GM23338 (cell line): Measurements from ENCODE around the gene CCSAP. TPM values are rescaled to one million over a fixed set of nuclear protein-coding genes. Genes with fewer than 3 reads are reported as not detected.

Experiments
- ATAC-seq: fragments of 200-7000 bp; cut with Tn5 transposase; 3 replicates; pipeline ENCODE4 v1.9.1; 2020
- DNase-seq: peaks from one replicate; pipeline ENCODE4 v3.0.0-alpha.2; 2015; ENCODE audit warnings: low spot score
- H2AFZ ChIP-seq: fragments of 200-600 bp; sonication (generic); 2 replicates; pipeline ENCODE4 v1.8.0; 2016; ENCODE audit warnings: antibody characterized with exemption, mild to moderate bottlenecking, moderate library complexity
- H3F3A ChIP-seq: fragments of 200-600 bp; sonication (generic); replicated peaks from 2 replicates; pipeline ENCODE4 v1.8.0; 2017; ENCODE audit warnings: antibody characterized with exemption, mixed run types, low read depth
- H3K27ac ChIP-seq: fragments of 200-600 bp; sonication (generic); 2 replicates; pipeline ENCODE4 v1.6.1; 2016; ENCODE audit warnings: low read depth
- H3K27me3 ChIP-seq: fragments of 200-600 bp; sonication (generic); 2 replicates; pipeline ENCODE4 v1.8.0; 2016; ENCODE audit warnings: mild to moderate bottlenecking, mixed run types, moderate library complexity; ENCODE audit not compliant: insufficient read depth
- H3K36me3 ChIP-seq: fragments of 200-600 bp; sonication (generic); 2 replicates; pipeline ENCODE4 v1.8.0; 2016; ENCODE audit warnings: mild to moderate bottlenecking; ENCODE audit not compliant: insufficient read depth
- H3K4me1 ChIP-seq: fragments of 200-600 bp; sonication (generic); 2 replicates; pipeline ENCODE4 v1.8.0; 2016; ENCODE audit warnings: mild to moderate bottlenecking, moderate library complexity; ENCODE audit not compliant: insufficient read depth
- H3K4me2 ChIP-seq: fragments of 200-600 bp; sonication (generic); 2 replicates; pipeline ENCODE4 v1.7.1; 2017; ENCODE audit warnings: mixed run types
- H3K4me3 ChIP-seq: fragments of 200-600 bp; sonication (generic); 2 replicates; pipeline ENCODE4 v1.6.1; 2016; ENCODE audit warnings: mixed run types
- H3K79me2 ChIP-seq: fragments of 200-600 bp; sonication (generic); replicated peaks from 2 replicates; pipeline ENCODE4 v1.8.0; 2017; ENCODE audit warnings: mild to moderate bottlenecking; ENCODE audit not compliant: insufficient read depth
- H3K9me2 ChIP-seq: fragments of 200-600 bp; sonication (generic); 2 replicates; pipeline ENCODE4 v1.8.0; 2017; ENCODE audit not compliant: insufficient read depth
- H4K20me1 ChIP-seq: fragments of 200-600 bp; sonication (generic); replicated peaks from 2 replicates; pipeline ENCODE4 v1.8.0; 2017; ENCODE audit warnings: mild to moderate bottlenecking; ENCODE audit not compliant: insufficient read depth
- H3K27ac Mint-ChIP-seq: 2 replicates; pipeline ENCODE4 v1.8.0; 2020; ENCODE audit warnings: inconsistent platforms, mild to moderate bottlenecking, moderate library complexity, mixed read lengths
- H3K27me3 Mint-ChIP-seq: 3 replicates; pipeline ENCODE4 v1.8.0; 2022; ENCODE audit warnings: low read depth, mild to moderate bottlenecking, moderate library complexity, mixed read lengths, inconsistent platforms; ENCODE audit not compliant: insufficient read depth, poor library complexity
- H3K36me3 Mint-ChIP-seq: 3 replicates; pipeline ENCODE4 v1.8.0; 2021; ENCODE audit warnings: low read depth, mild to moderate bottlenecking, inconsistent platforms, moderate library complexity, mixed read lengths
- H3K4me1 Mint-ChIP-seq: 3 replicates; pipeline ENCODE4 v1.8.0; 2020; ENCODE audit warnings: mild to moderate bottlenecking, inconsistent platforms, mixed read lengths
- H3K4me3 Mint-ChIP-seq: 3 replicates; pipeline ENCODE4 v1.8.0; 2021; ENCODE audit warnings: moderate library complexity, mild to moderate bottlenecking, inconsistent platforms, mixed read lengths
- H3K9me3 Mint-ChIP-seq: 3 replicates; pipeline ENCODE4 v1.8.0; 2020; ENCODE audit warnings: moderate library complexity, mild to moderate bottlenecking, inconsistent platforms, mixed read lengths
- CREB1 ChIP-seq: fragments of 250-450 bp; sonication (Bioruptor Pico); IDR thresholded peaks from 2 replicates; pipeline ENCODE4 v1.5.0; 2020; ENCODE audit warnings: low read depth, mild to moderate bottlenecking, moderate library complexity
- EZH2 ChIP-seq: fragments of 200-600 bp; sonication (generic); IDR thresholded peaks from one replicate; pipeline ENCODE4 v1.8.0; 2017; ENCODE audit warnings: antibody characterized with exemption, mild to moderate bottlenecking, low read depth; ENCODE audit not compliant: unreplicated experiment
- EZH2phosphoT487 ChIP-seq: fragments of 200-600 bp; sonication (generic); IDR thresholded peaks from one replicate; pipeline ENCODE4 v1.8.1; 2018; ENCODE audit warnings: antibody characterized with exemption; ENCODE audit not compliant: unreplicated experiment
- JUNB ChIP-seq: IDR thresholded peaks from one replicate; pipeline ENCODE4 v1.6.1; 2016; ENCODE audit warnings: antibody characterized with exemption; ENCODE audit not compliant: unreplicated experiment
- NANOG ChIP-seq: IDR thresholded peaks from 2 replicates; pipeline ENCODE4 v1.6.1; 2016; ENCODE audit warnings: antibody characterized with exemption, borderline replicate concordance
- POLR2AphosphoS5 ChIP-seq: IDR thresholded peaks from 2 replicates; pipeline ENCODE4 v1.6.1; 2016; ENCODE audit warnings: antibody characterized with exemption, low read depth
- REST ChIP-seq: IDR thresholded peaks from one replicate; pipeline ENCODE4 v1.6.1; 2018; ENCODE audit warnings: antibody characterized with exemption; ENCODE audit not compliant: unreplicated experiment
- STAT1 ChIP-seq: IDR thresholded peaks from one replicate; pipeline ENCODE4 v1.6.1; 2016; ENCODE audit warnings: antibody characterized with exemption; ENCODE audit not compliant: unreplicated experiment
- ZNF114 ChIP-seq: fragments of 250-450 bp; sonication (Bioruptor Pico); IDR thresholded peaks from 2 replicates; pipeline ENCODE4 v1.5.0; 2020; ENCODE audit warnings: mild to moderate bottlenecking, moderate library complexity
- ZNF331 ChIP-seq: fragments of 250-450 bp; sonication (Bioruptor Pico); IDR thresholded peaks from 2 replicates; pipeline ENCODE4 v1.5.0; 2020; ENCODE audit warnings: low read depth, mild to moderate bottlenecking, moderate library complexity
- ZNF462 ChIP-seq: fragments of 250-450 bp; sonication (Bioruptor Pico); IDR thresholded peaks from 2 replicates; pipeline ENCODE4 v1.5.0; 2020; ENCODE audit warnings: mild to moderate bottlenecking, moderate library complexity
- polyA plus RNA-seq: library from polyadenylated mRNA; unstranded; fragments of >200 nt; fragmentation: Nextera tagmentation; extraction: Ambion mirVana; gene quantifications from 2 replicates; pipeline ENCODE4 v1.2.1, GENCODE V29; 2016
- total RNA-seq: library from RNA; depleted of rRNA; stranded (reverse); fragments of >200 nt; shearing (Covaris generic); gene quantifications from 2 replicates; pipeline ENCODE4 v1.2.3, GENCODE V29; 2014
- TF ChIP-seq, protein P1 (sequence below), 2 experiments: fragments of 200-600 bp in 1 of 2; sonication (generic) in 1 of 2; conservative IDR thresholded peaks; 2 replicates each; pipeline versions ENCODE4 v1.5.1 to v1.6.1; 2016 to 2017; ENCODE audit warnings: antibody characterized with exemption in 2 of 2, low read depth in 2 of 2, mild to moderate bottlenecking in 2 of 2, moderate library complexity in 1 of 2
- TF ChIP-seq, protein P2 (sequence below): IDR thresholded peaks from 2 replicates; pipeline ENCODE4 v1.6.1; 2016; ENCODE audit warnings: antibody characterized with exemption

The CCSAP gene
- total and polyA plus RNA-seq, 2 experiments from 2014 or later: 4.2 to 13.3 TPM

DNA sequence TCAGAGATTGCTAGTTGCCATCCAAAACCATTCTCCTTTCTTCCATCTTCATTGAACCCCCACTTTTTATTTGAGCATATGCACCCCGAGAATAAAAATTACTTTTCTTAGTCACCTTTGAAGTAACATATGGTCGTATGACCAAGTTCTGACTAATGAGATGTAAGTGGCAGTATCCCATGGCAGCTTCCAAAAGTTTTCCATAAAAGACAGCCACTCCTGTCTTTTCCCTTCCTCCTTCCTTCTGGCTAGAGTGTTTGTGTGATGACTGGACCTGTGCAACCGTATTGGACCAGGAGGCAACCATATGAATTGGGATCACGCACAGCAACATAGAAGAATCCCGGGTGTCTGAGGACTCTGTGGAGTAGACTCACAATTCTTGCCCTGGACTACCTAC is 41.1 kb upstream of the CCSAP start:
- peaks cover 3% of the 10 kb centered on the region for H3K27me3 Mint-ChIP-seq
- peaks cover 32% of the 10 kb centered on the region for H3K4me1 Mint-ChIP-seq
- H4K20me1 ChIP-seq: no peaks in the 10 kb centered on the region
- peaks cover 32% of the 10 kb centered on the region for H3K4me1 ChIP-seq
- H3K4me3 ChIP-seq: no peak overlapping the region
- no peaks in the 10 kb centered on the region for H3K79me2 ChIP-seq
- no peak for ATAC-seq
- H3K9me3 Mint-ChIP-seq: no peaks in the 10 kb centered on the region
- no peaks in the 10 kb centered on the region for H3K36me3 Mint-ChIP-seq
- H3K9me2 ChIP-seq: no peaks in the 10 kb centered on the region
- H3K4me2 ChIP-seq: no peak overlapping the region
- H3K4me3 Mint-ChIP-seq: no peak overlapping the region
- 0 out of 2 replicates have a peak, but pooled peaks cover 5% of the 10 kb centered on the region for H3F3A ChIP-seq
- no peak overlapping the region for H3K27ac ChIP-seq
- no peak for TF ChIP-seq STAT1
- TF ChIP-seq ZNF331 (CRISPR knock-in tag): no peak
- TF ChIP-seq EZH2: no peak
- TF ChIP-seq JUNB: no peak
- no peak for TF ChIP-seq ZNF114 (CRISPR knock-in tag)
- no peak for TF ChIP-seq REST
- TF ChIP-seq ZNF462 (CRISPR knock-in tag): no peak
- no peak for TF ChIP-seq POLR2AphosphoS5
- no peak for TF ChIP-seq NANOG
- no peak for TF ChIP-seq EZH2phosphoT487
- TF ChIP-seq CREB1 (CRISPR knock-in tag): no peak
- TF ChIP-seq, protein P1, sequence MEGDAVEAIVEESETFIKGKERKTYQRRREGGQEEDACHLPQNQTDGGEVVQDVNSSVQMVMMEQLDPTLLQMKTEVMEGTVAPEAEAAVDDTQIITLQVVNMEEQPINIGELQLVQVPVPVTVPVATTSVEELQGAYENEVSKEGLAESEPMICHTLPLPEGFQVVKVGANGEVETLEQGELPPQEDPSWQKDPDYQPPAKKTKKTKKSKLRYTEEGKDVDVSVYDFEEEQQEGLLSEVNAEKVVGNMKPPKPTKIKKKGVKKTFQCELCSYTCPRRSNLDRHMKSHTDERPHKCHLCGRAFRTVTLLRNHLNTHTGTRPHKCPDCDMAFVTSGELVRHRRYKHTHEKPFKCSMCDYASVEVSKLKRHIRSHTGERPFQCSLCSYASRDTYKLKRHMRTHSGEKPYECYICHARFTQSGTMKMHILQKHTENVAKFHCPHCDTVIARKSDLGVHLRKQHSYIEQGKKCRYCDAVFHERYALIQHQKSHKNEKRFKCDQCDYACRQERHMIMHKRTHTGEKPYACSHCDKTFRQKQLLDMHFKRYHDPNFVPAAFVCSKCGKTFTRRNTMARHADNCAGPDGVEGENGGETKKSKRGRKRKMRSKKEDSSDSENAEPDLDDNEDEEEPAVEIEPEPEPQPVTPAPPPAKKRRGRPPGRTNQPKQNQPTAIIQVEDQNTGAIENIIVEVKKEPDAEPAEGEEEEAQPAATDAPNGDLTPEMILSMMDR (conservative IDR thresholded peaks at IDR 0.05; ENCODE audit: low read depth in 2 of 2): no peak
- TF ChIP-seq, protein P2, sequence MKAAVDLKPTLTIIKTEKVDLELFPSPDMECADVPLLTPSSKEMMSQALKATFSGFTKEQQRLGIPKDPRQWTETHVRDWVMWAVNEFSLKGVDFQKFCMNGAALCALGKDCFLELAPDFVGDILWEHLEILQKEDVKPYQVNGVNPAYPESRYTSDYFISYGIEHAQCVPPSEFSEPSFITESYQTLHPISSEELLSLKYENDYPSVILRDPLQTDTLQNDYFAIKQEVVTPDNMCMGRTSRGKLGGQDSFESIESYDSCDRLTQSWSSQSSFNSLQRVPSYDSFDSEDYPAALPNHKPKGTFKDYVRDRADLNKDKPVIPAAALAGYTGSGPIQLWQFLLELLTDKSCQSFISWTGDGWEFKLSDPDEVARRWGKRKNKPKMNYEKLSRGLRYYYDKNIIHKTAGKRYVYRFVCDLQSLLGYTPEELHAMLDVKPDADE: no peak
- H2AFZ ChIP-seq: no peak overlapping the region
- H3K27ac Mint-ChIP-seq: no peak overlapping the region
- no peaks in the 10 kb centered on the region for H3K36me3 ChIP-seq
- H3K27me3 ChIP-seq: no peaks in the 10 kb centered on the region
- no peak for DNase-seq
